ENCODE data around the gene BABAM2.
"Not testable (repeated sequence)": the region's sequence is repeated elsewhere in the genome, so short reads cannot be mapped to it uniquely, and the experiment has no call there.

BABAM2 gene

GRCh38 chr2:27857417-27858172, 32.9 kb upstream of the BABAM2 start:
- DNase-seq (ENCODE audit: extremely low spot score): no peak
- TF ChIP-seq NFRKB (IDR thresholded peaks at IDR 0.05) (no peak), HDGF (IDR thresholded peaks at IDR 0.05; ENCODE audit: borderline replicate concordance) (no peak), FOXA1 (IDR thresholded peaks at IDR 0.05) (no peak), CTBP1 (IDR thresholded peaks at IDR 0.05; ENCODE audit: borderline replicate concordance) (no peak), SP1 (IDR thresholded peaks at IDR 0.05) (no peak)
- CTCF ChIA-PET: no interaction called here
- POLR2A ChIA-PET: no interaction called here

DNA sequence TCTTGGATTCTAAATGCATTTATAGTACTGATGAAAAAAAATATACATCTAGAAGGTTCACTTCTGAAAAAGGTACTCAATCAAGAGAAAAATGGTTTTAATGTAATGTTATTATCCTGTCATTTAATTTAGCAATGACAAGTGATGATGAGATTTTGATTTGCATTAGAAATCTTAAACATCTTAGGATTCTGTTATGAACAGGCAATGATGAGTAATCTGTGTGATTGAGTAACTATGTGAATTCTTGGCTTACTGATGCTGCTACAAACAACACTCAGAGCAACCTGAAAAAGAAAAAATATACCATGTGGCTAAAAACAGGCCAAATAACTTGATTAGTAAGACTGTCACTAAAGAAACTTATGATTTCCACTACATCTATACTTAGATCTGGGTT, 30.4 kb upstream of the BABAM2 start:
- POLR2A ChIA-PET: no interaction called here
- no peak for TF ChIP-seq FOXM1 (IDR thresholded peaks at IDR 0.05; ENCODE audit: borderline replicate concordance)
- TF ChIP-seq LEF1 (IDR thresholded peaks at IDR 0.05; ENCODE audit: borderline replicate concordance): no peak
- TF ChIP-seq NFRKB (IDR thresholded peaks at IDR 0.05): no peak
- no peak for TF ChIP-seq FOXK2 (IDR thresholded peaks at IDR 0.05)
- no peak for TF ChIP-seq SP1 (IDR thresholded peaks at IDR 0.05)
- no peak for TF ChIP-seq HDGF (IDR thresholded peaks at IDR 0.05; ENCODE audit: borderline replicate concordance)
- TF ChIP-seq ZNF384 (IDR thresholded peaks at IDR 0.05): no peak
- TF ChIP-seq L3MBTL2 (conservative IDR thresholded peaks at IDR 0.05): no peak
- TF ChIP-seq CTBP1 (IDR thresholded peaks at IDR 0.05; ENCODE audit: borderline replicate concordance): no peak
- no peak for TF ChIP-seq TARDBP (IDR thresholded peaks at IDR 0.05)
- no peak for TF ChIP-seq FOXA1 (IDR thresholded peaks at IDR 0.05)
- no peak for TF ChIP-seq SUZ12 (IDR thresholded peaks at IDR 0.05)
- no peak for TF ChIP-seq ELF4 (IDR thresholded peaks at IDR 0.05)
- TF ChIP-seq ARNT (IDR thresholded peaks at IDR 0.05): no peak
- no peak for TF ChIP-seq BHLHE40 (IDR thresholded peaks at IDR 0.05; ENCODE audit: borderline replicate concordance)
- TF ChIP-seq, protein P1, sequence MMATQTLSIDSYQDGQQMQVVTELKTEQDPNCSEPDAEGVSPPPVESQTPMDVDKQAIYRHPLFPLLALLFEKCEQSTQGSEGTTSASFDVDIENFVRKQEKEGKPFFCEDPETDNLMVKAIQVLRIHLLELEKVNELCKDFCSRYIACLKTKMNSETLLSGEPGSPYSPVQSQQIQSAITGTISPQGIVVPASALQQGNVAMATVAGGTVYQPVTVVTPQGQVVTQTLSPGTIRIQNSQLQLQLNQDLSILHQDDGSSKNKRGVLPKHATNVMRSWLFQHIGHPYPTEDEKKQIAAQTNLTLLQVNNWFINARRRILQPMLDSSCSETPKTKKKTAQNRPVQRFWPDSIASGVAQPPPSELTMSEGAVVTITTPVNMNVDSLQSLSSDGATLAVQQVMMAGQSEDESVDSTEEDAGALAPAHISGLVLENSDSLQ (IDR thresholded peaks at IDR 0.05): no peak
- DNase-seq (ENCODE audit: extremely low spot score): no peak
- CTCF ChIA-PET: no interaction called here

- DNase-seq (ENCODE audit: extremely low spot score): no peak
- TF ChIP-seq ARNT (IDR thresholded peaks at IDR 0.05) (no peak), LEF1 (IDR thresholded peaks at IDR 0.05; ENCODE audit: borderline replicate concordance) (no peak), HDGF (IDR thresholded peaks at IDR 0.05; ENCODE audit: borderline replicate concordance) (no peak), FOXM1 (IDR thresholded peaks at IDR 0.05; ENCODE audit: borderline replicate concordance) (no peak)
- TF ChIP-seq, protein P1 (IDR thresholded peaks at IDR 0.05): no peak
- CTCF ChIA-PET: no interaction called here
- POLR2A ChIA-PET: no interaction called here
These were observed 27.4 kb upstream of the BABAM2 start for GRCh38 chr2:27863146-27863545.

DNA sequence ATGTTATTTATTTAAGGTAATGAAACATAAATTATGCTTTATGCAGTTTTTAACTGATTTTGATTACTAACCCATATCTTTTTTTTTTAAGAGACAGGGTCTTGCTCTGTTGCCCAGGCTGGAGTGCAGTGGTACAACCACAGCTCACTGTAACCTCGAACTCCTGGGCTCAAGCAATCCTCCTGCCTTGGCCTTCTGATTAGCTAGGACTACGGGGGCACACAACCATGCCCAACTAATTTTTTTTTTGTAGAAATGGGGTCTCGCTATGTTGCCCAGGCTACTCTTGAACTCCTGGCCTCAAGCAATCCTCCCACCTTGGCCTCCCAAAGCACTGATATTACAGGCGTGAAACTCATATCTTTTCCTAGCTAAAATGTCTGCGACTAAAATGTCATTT, 26.6 kb upstream of the BABAM2 start:
- DNase-seq (ENCODE audit: extremely low spot score); POLR2A ChIA-PET; CTCF ChIA-PET: not testable (repeated sequence)

GRCh38 chr2:27866237-27866636, 24.3 kb upstream of the BABAM2 start:
- no peak for TF ChIP-seq SUZ12 (IDR thresholded peaks at IDR 0.05)
- no peak for TF ChIP-seq FOXM1 (IDR thresholded peaks at IDR 0.05; ENCODE audit: borderline replicate concordance)
- no peak for TF ChIP-seq TARDBP (IDR thresholded peaks at IDR 0.05)
- no peak for TF ChIP-seq FOXA1 (IDR thresholded peaks at IDR 0.05)
- no peak for TF ChIP-seq BHLHE40 (IDR thresholded peaks at IDR 0.05; ENCODE audit: borderline replicate concordance)
- no peak for TF ChIP-seq CTBP1 (IDR thresholded peaks at IDR 0.05; ENCODE audit: borderline replicate concordance)
- no peak for TF ChIP-seq ELF4 (IDR thresholded peaks at IDR 0.05)
- TF ChIP-seq FOXK2 (IDR thresholded peaks at IDR 0.05): no peak
- no peak for TF ChIP-seq L3MBTL2 (conservative IDR thresholded peaks at IDR 0.05)
- TF ChIP-seq LEF1 (IDR thresholded peaks at IDR 0.05; ENCODE audit: borderline replicate concordance): no peak
- TF ChIP-seq HDGF (IDR thresholded peaks at IDR 0.05; ENCODE audit: borderline replicate concordance): no peak
- no peak for TF ChIP-seq NFRKB (IDR thresholded peaks at IDR 0.05)
- no peak for TF ChIP-seq SP1 (IDR thresholded peaks at IDR 0.05)
- no peak for TF ChIP-seq ZNF384 (IDR thresholded peaks at IDR 0.05)
- TF ChIP-seq, protein P1 (IDR thresholded peaks at IDR 0.05): no peak
- TF ChIP-seq ARNT (IDR thresholded peaks at IDR 0.05): no peak
- CTCF ChIA-PET: no interaction called here
- POLR2A ChIA-PET: no interaction called here
- DNase-seq (ENCODE audit: extremely low spot score): no peak

DNA sequence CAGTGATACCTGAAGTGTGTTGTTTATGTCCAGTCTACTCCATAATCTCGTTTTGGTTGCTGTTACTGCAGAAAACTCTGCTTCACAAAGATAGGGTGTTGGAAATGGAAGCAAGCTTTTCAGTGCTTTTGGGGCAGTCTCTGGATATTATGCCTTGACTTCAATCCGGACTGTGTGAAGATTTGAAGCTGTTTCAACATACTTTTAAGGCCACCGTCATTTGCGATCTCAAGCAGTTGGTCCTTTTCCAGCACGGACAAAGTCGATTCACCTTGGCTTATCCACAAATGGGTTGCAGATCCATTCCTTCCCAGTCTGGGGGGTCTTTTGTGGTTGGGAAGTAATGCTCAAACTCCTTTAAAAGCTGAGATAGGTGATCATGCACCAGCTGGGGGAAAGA, 20.8 kb upstream of the BABAM2 start:
- ChIA-PET CTCF (no interaction called here), POLR2A (no interaction called here)
- TF ChIP-seq CTBP1 (IDR thresholded peaks at IDR 0.05; ENCODE audit: borderline replicate concordance): no peak
- no peak for TF ChIP-seq FOXM1 (IDR thresholded peaks at IDR 0.05; ENCODE audit: borderline replicate concordance)
- no peak for TF ChIP-seq HDGF (IDR thresholded peaks at IDR 0.05; ENCODE audit: borderline replicate concordance)
- TF ChIP-seq FOXA1 (IDR thresholded peaks at IDR 0.05): no peak
- no peak for TF ChIP-seq SP1 (IDR thresholded peaks at IDR 0.05)
- no peak for TF ChIP-seq L3MBTL2 (conservative IDR thresholded peaks at IDR 0.05)
- DNase-seq (ENCODE audit: extremely low spot score): no peak

DNA sequence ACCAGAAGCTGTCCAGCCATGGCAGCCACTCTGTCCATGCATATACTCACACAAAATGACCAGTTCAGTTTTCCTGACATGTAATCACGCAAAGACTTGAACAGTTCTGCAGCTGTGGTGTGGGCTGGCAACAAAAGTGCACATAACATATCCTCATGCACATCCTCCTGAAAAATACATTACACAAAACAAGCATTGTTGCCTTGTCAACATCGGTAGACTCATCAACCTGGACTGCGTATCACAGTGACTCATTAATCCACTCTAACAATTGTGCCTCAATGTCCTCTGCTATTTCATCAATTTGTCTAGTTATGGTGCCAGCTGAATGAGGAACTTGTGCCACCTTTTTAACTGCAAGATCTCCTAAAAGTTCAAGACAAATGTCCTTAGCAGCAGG, 19.8 kb upstream of the BABAM2 start:
- TF ChIP-seq CTBP1 (IDR thresholded peaks at IDR 0.05; ENCODE audit: borderline replicate concordance) (no peak), ZNF384 (IDR thresholded peaks at IDR 0.05) (no peak), SP1 (IDR thresholded peaks at IDR 0.05) (no peak), FOXM1 (IDR thresholded peaks at IDR 0.05; ENCODE audit: borderline replicate concordance) (no peak), TARDBP (IDR thresholded peaks at IDR 0.05) (no peak), L3MBTL2 (conservative IDR thresholded peaks at IDR 0.05) (no peak), HDGF (IDR thresholded peaks at IDR 0.05; ENCODE audit: borderline replicate concordance) (no peak), BHLHE40 (IDR thresholded peaks at IDR 0.05; ENCODE audit: borderline replicate concordance) (no peak), SUZ12 (IDR thresholded peaks at IDR 0.05) (no peak), FOXA1 (IDR thresholded peaks at IDR 0.05) (no peak), ARNT (IDR thresholded peaks at IDR 0.05) (no peak), ELF4 (IDR thresholded peaks at IDR 0.05) (no peak), LEF1 (IDR thresholded peaks at IDR 0.05; ENCODE audit: borderline replicate concordance) (no peak), FOXK2 (IDR thresholded peaks at IDR 0.05) (no peak), NFRKB (IDR thresholded peaks at IDR 0.05) (no peak)
- ChIA-PET POLR2A (no interaction called here), CTCF (interaction anchor here (0.5 to 0.6 kb wide), 2 partner anchors 158 to 511 kb away, joined by 3 to 4 read pairs; no protein-coding TSS in a partner anchor)
- no peak for DNase-seq (ENCODE audit: extremely low spot score)

Data from HEK293T (cell line).